Measurements from ENCODE around the gene FBXO27. TPM values are rescaled to one million over a fixed set of nuclear protein-coding genes. Genes with fewer than 3 reads are reported as not detected.
"Not testable (repeated sequence)": the region's sequence is repeated elsewhere in the genome, so short reads cannot be mapped to it uniquely, and the experiment has no call there.

Gene FBXO27
- total RNA-seq, result 13.4 TPM

GRCh38 chr19:39032063-39032918, at the start of gene FBXO27:
Gene FBXO27 (minus strand): TSS chr19:39032549. CDS start chr19:39032227, 322 bp downstream.
- ATAC-seq (peak; percentile 31), DNase-seq (ENCODE audit: low spot score) (peak; percentile 73)
- intact Hi-C loops (cut with DNase I), result no loop called here

- DNase-seq (ENCODE audit: low spot score) (no peak), ATAC-seq (no peak)
- intact Hi-C loops (cut with DNase I), result no loop called here
Observed at GRCh38 chr19:39080431-39080830, 48.1 kb upstream of the FBXO27 start.

GRCh38 chr19:39078436-39079200, 46.3 kb upstream of the FBXO27 start:
- no peak for DNase-seq (ENCODE audit: low spot score)
- no peak for ATAC-seq
- intact Hi-C loops (cut with DNase I), result no loop called here

GRCh38 chr19:39077323-39077722, 45.0 kb upstream of the FBXO27 start:
- no peak for ATAC-seq
- DNase-seq (ENCODE audit: low spot score), result no peak
- intact Hi-C loops (cut with DNase I), result no loop called here

- no peak for DNase-seq (ENCODE audit: low spot score)
- no peak for ATAC-seq
- intact Hi-C loops (cut with DNase I), result no loop called here
Observed at GRCh38 chr19:39074942-39075341, 42.6 kb upstream of the FBXO27 start.

GRCh38 chr19:39074205-39074692, 41.9 kb upstream of the FBXO27 start:
- no peak for ATAC-seq
- DNase-seq (ENCODE audit: low spot score), result no peak
- intact Hi-C loops (cut with DNase I), result no loop called here

GRCh38 chr19:39070888-39071287, 38.5 kb upstream of the FBXO27 start:
- intact Hi-C loops (cut with DNase I), result no loop called here
- DNase-seq (ENCODE audit: low spot score), result no peak
- ATAC-seq, result no peak

- intact Hi-C loops (cut with DNase I); ATAC-seq; DNase-seq (ENCODE audit: low spot score): not testable (repeated sequence)
Observed at GRCh38 chr19:39068259-39068658, 35.9 kb upstream of the FBXO27 start.

GRCh38 chr19:39067104-39067503, 34.8 kb upstream of the FBXO27 start:
- intact Hi-C loops (cut with DNase I), result no loop called here
- DNase-seq (ENCODE audit: low spot score), result no peak
- ATAC-seq, result no peak

GRCh38 chr19:39065928-39066327, 33.6 kb upstream of the FBXO27 start:
- intact Hi-C loops (cut with DNase I), result no loop called here
- ATAC-seq, result no peak
- DNase-seq (ENCODE audit: low spot score), result no peak

GRCh38 chr19:39064405-39064804, 32.1 kb upstream of the FBXO27 start:
- DNase-seq (ENCODE audit: low spot score) (no peak), ATAC-seq (no peak)
- intact Hi-C loops (cut with DNase I), result no loop called here

GRCh38 chr19:39060171-39060570, 27.8 kb upstream of the FBXO27 start:
- no peak for DNase-seq (ENCODE audit: low spot score)
- no peak for ATAC-seq
- intact Hi-C loops (cut with DNase I), result no loop called here

- no peak for ATAC-seq
- DNase-seq (ENCODE audit: low spot score), result no peak
- intact Hi-C loops (cut with DNase I), result no loop called here
Observed at GRCh38 chr19:39059302-39059701, 27.0 kb upstream of the FBXO27 start.

- ATAC-seq (no peak), DNase-seq (ENCODE audit: low spot score) (no peak)
- intact Hi-C loops (cut with DNase I), result no loop called here
Observed at GRCh38 chr19:39057615-39058014, 25.3 kb upstream of the FBXO27 start.

GRCh38 chr19:39054091-39054470, 21.7 kb upstream of the FBXO27 start:
- ATAC-seq, result no peak
- DNase-seq (ENCODE audit: low spot score), result no peak
- intact Hi-C loops (cut with DNase I), result no loop called here

- ATAC-seq, result peak; percentile 38
- intact Hi-C loops (cut with DNase I), result no loop called here
- DNase-seq (ENCODE audit: low spot score), result no peak
Observed at GRCh38 chr19:39053276-39054090, 21.1 kb upstream of the FBXO27 start.

GRCh38 chr19:39052846-39053245, 20.5 kb upstream of the FBXO27 start:
- no peak for DNase-seq (ENCODE audit: low spot score)
- intact Hi-C loops (cut with DNase I), result no loop called here
- ATAC-seq, result peak; percentile 38

GRCh38 chr19:39052243-39052746, 19.9 kb upstream of the FBXO27 start:
- peak; percentile 71 for ATAC-seq

GRCh38 chr19:39047073-39047472, 14.7 kb upstream of the FBXO27 start:
- intact Hi-C loops (cut with DNase I), result no loop called here
- ATAC-seq, result no peak
- no peak for DNase-seq (ENCODE audit: low spot score)

More at GRCh38 chr19:39052243-39052746, 19.9 kb upstream of the FBXO27 start:
- peak; percentile 75 for DNase-seq (ENCODE audit: low spot score)
- intact Hi-C loops (cut with DNase I), result no loop called here

All from sciatic nerve (tissue), 2 donors.